Suprapubic skin (tissue), 4 donors: ENCODE results near the gene ACBD6. TPM values are rescaled to one million over a fixed set of nuclear protein-coding genes. Genes with fewer than 3 reads are reported as not detected.

Source experiments
- DNase-seq, 2 donors: peaks; one replicate each; pipeline ENCODE4 v3.0.0-alpha.2; 2019; ENCODE audit warnings: low spot score in 2 of 2
- H3K27ac ChIP-seq: fragments of 200-600 bp; sonication (generic); one replicate; pipeline ENCODE4 v1.5.1; 2019
- H3K27me3 ChIP-seq: fragments of 200-600 bp; sonication (generic); one replicate; pipeline ENCODE4 v1.5.1; 2019
- H3K36me3 ChIP-seq: fragments of 200-600 bp; sonication (generic); one replicate; pipeline ENCODE4 v1.5.1; 2019
- H3K4me1 ChIP-seq: fragments of 200-600 bp; sonication (generic); one replicate; pipeline ENCODE4 v1.5.1; 2019
- H3K4me3 ChIP-seq: fragments of 200-600 bp; sonication (generic); one replicate; pipeline ENCODE4 v1.5.1; 2019; ENCODE audit warnings: mild to moderate bottlenecking
- H3K9me3 ChIP-seq: fragments of 200-600 bp; sonication (generic); one replicate; pipeline ENCODE4 v1.5.1; 2019
- CTCF ChIP-seq, 2 donors: fragments of 200-600 bp in 1 of 2; fragments of 450-650 bp in 1 of 2; sonication (generic) in 1 of 2; IDR thresholded peaks; one replicate each; pipeline ENCODE4 v1.5.1; 2016 to 2019; ENCODE audit warnings: antibody characterized with exemption in 2 of 2, mild to moderate bottlenecking in 1 of 2, moderate library complexity in 1 of 2
- EP300 ChIP-seq: sonication (generic); formaldehyde crosslinking; IDR thresholded peaks from one replicate; pipeline ENCODE4 v1.6.1; 2017; ENCODE audit warnings: antibody characterized with exemption
- POLR2A ChIP-seq, 2 donors: fragments of 450-650 bp; IDR thresholded peaks; one replicate each; pipeline ENCODE4 v1.6.1; 2017; ENCODE audit warnings: antibody characterized with exemption in 2 of 2, mild to moderate bottlenecking in 2 of 2, moderate library complexity in 2 of 2
- POLR2AphosphoS5 ChIP-seq, 3 donors: sonication (generic); formaldehyde crosslinking; IDR thresholded peaks; one replicate each; pipeline ENCODE4 v1.6.1; 2017; ENCODE audit warnings: antibody characterized with exemption in 3 of 3
- WGBS: methylation state at CpG from one replicate; pipeline ENCODE4 v1.1.5; 2018; 5-methylcytosine and 5-hydroxymethylcytosine counted together
- total RNA-seq, 4 donors: library from RNA; depleted of rRNA; stranded (reverse); fragments of >200 nt; gene quantifications; one replicate each; pipeline ENCODE4 v1.1.0, GENCODE V29; 2016

Gene ACBD6
- total RNA-seq, 4 donors from 2014 or later: 26.5 to 38.5 (median 33.3) TPM

- H3K27ac ChIP-seq: no peak overlapping the region
- DNase-seq: no peak
- TF ChIP-seq CTCF (IDR thresholded peaks at IDR 0.05) (no peak), EP300 (no peak), POLR2A (IDR thresholded peaks at IDR 0.05) (no peak), POLR2AphosphoS5 (IDR thresholded peaks at IDR 0.05) (no peak)
- H3K4me1 ChIP-seq: no peaks in the 10 kb centered on the region
- peaks cover 73% of the 10 kb centered on the region for H3K27me3 ChIP-seq
- no peaks in the 10 kb centered on the region for H3K36me3 ChIP-seq
- no peaks in the 10 kb centered on the region for H3K9me3 ChIP-seq
- 48% methylated on average over 5 of the region's 5 CpGs for WGBS
- H3K4me3 ChIP-seq: no peak overlapping the region
Measured at GRCh38 chr1:180257028-180257386, 245.4 kb downstream of the ACBD6 start.

GRCh38 chr1:180256341-180257027, 245.9 kb downstream of the ACBD6 start:
- H3K27me3 ChIP-seq: peaks cover 72% of the 10 kb centered on the region
- H3K27ac ChIP-seq: no peak overlapping the region
- no peak for DNase-seq
- WGBS: 85% methylated on average over 11 of the region's 15 CpGs
- TF ChIP-seq POLR2AphosphoS5 (IDR thresholded peaks at IDR 0.05): no peak
- H3K4me1 ChIP-seq: no peaks in the 10 kb centered on the region
- no peak overlapping the region for H3K4me3 ChIP-seq
- H3K36me3 ChIP-seq: no peaks in the 10 kb centered on the region
- H3K9me3 ChIP-seq: no peaks in the 10 kb centered on the region

GRCh38 chr1:180255536-180256340, 246.6 kb downstream of the ACBD6 start:
- no peak overlapping the region for H3K27ac ChIP-seq
- peaks cover 65% of the 10 kb centered on the region for H3K27me3 ChIP-seq
- DNase-seq: no peak
- no peaks in the 10 kb centered on the region for H3K9me3 ChIP-seq
- WGBS: 69% methylated on average over 17 of the region's 18 CpGs
- H3K4me3 ChIP-seq: no peak overlapping the region
- no peaks in the 10 kb centered on the region for H3K4me1 ChIP-seq
- no peak for TF ChIP-seq EP300
- TF ChIP-seq POLR2AphosphoS5 (IDR thresholded peaks at IDR 0.05): no peak
- no peak for TF ChIP-seq POLR2A (IDR thresholded peaks at IDR 0.05)
- TF ChIP-seq CTCF (IDR thresholded peaks at IDR 0.05): no peak
- H3K36me3 ChIP-seq: no peaks in the 10 kb centered on the region

- Histone ChIP-seq H3K9me3 (no peaks in the 10 kb centered on the region), H3K27ac (no peak overlapping the region), H3K27me3 (peaks cover 56% of the 10 kb centered on the region), H3K36me3 (no peaks in the 10 kb centered on the region), H3K4me3 (no peak overlapping the region), H3K4me1 (no peaks in the 10 kb centered on the region)
- WGBS: 88% methylated on average over 10 of the region's 11 CpGs
- no peak for DNase-seq
- no peak for TF ChIP-seq CTCF (IDR thresholded peaks at IDR 0.05)
- no peak for TF ChIP-seq POLR2A (IDR thresholded peaks at IDR 0.05)
- TF ChIP-seq EP300: no peak
- TF ChIP-seq POLR2AphosphoS5 (IDR thresholded peaks at IDR 0.05): no peak
Measured at GRCh38 chr1:180254854-180255253, 247.5 kb downstream of the ACBD6 start.

- no peaks in the 10 kb centered on the region for H3K9me3 ChIP-seq
- WGBS: 85% methylated on average over 7 of the region's 9 CpGs
- peaks cover 52% of the 10 kb centered on the region for H3K27me3 ChIP-seq
- H3K4me1 ChIP-seq: no peaks in the 10 kb centered on the region
- TF ChIP-seq EP300 (no peak), CTCF (IDR thresholded peaks at IDR 0.05) (no peak), POLR2AphosphoS5 (IDR thresholded peaks at IDR 0.05) (no peak), POLR2A (IDR thresholded peaks at IDR 0.05) (no peak)
- no peaks in the 10 kb centered on the region for H3K36me3 ChIP-seq
- no peak overlapping the region for H3K4me3 ChIP-seq
- no peak overlapping the region for H3K27ac ChIP-seq
- DNase-seq: no peak
Measured at GRCh38 chr1:180254496-180254819, 247.9 kb downstream of the ACBD6 start.
